ENCODE results near the gene TMPRSS11A.

- no peak for TF ChIP-seq GATA2 (IDR thresholded peaks at IDR 0.05; ENCODE audit: low read depth, low read length)
- no peak for TF ChIP-seq GATA3 (IDR thresholded peaks at IDR 0.05; ENCODE audit: low read depth, low read length)
These were observed 64.2 kb downstream of the TMPRSS11A start for GRCh38 chr4:67899096-67899495.

Measured in SH-SY5Y (cell line).